B cell (primary cell): ENCODE results near the gene LRRK2. TPM values are rescaled to one million over a fixed set of nuclear protein-coding genes. Genes with fewer than 3 reads are reported as not detected.

Experiments used
- ATAC-seq: fragments of 200-7000 bp; cut with Tn5 transposase; one replicate; pipeline ENCODE4 v1.10.0; 2021; ENCODE audit warnings: low read depth, mild to moderate bottlenecking, moderate number of reproducible peaks, moderate library complexity
- CTCF ChIA-PET: fragments of 350-600 bp; sonication (Branson Sonifier 250); formaldehyde crosslinking; loops from one replicate; lab custom pipeline; 2021; ENCODE audit warnings: antibody characterized with exemption, inconsistent platforms; lab: Charles Lee
- POLR2A ChIA-PET: fragments of 350-600 bp; sonication (Branson Sonifier 250); formaldehyde crosslinking; loops from one replicate; lab custom pipeline; 2021; ENCODE audit warnings: antibody characterized with exemption; lab: Charles Lee
- DNase-seq: peaks from one replicate; pipeline ENCODE4 v3.0.0; 2013
- H2AFZ ChIP-seq: 2 replicates; pipeline ENCODE4 v1.6.1; 2012; ENCODE audit warnings: mild to moderate bottlenecking, low read depth, low read length; ENCODE audit not compliant: insufficient read depth, poor library complexity, severe bottlenecking
- H3K27ac ChIP-seq, 2 donors: 1 replicate in 1 of 2; 2 replicates in 1 of 2; pipeline ENCODE4 v1.5.1; 2012 to 2013; ENCODE audit warnings: low read length in 2 of 2, mild to moderate bottlenecking in 2 of 2, moderate library complexity in 1 of 2
- H3K27me3 ChIP-seq, 4 experiments: fragments of 200-600 bp in 1 of 4; sonication (generic) in 1 of 4; replicated peaks in 1 of 4; 1 replicate in 2 of 4; 2 replicates in 2 of 4; pipeline versions ENCODE4 v1.6.1 to v1.7.0; 2013 to 2016; ENCODE audit warnings: low read length in 3 of 4, mild to moderate bottlenecking in 2 of 4, mixed read lengths in 1 of 4, moderate library complexity in 1 of 4; ENCODE audit not compliant: insufficient read depth in 4 of 4, control insufficient read depth in 3 of 4; ENCODE audit errors: control extremely low read depth in 1 of 4
- H3K36me3 ChIP-seq, 2 experiments: replicated peaks in 1 of 2; 1 replicate in 1 of 2; 2 replicates in 1 of 2; pipeline versions ENCODE4 v1.6.1 to v1.7.1; 2013; ENCODE audit warnings: low read length in 1 of 2; ENCODE audit not compliant: insufficient read depth in 2 of 2, control insufficient read depth in 1 of 2; ENCODE audit errors: control extremely low read depth in 1 of 2, extremely low read depth in 1 of 2
- H3K4me1 ChIP-seq, 2 donors: fragments of 200-600 bp in 1 of 2; sonication (generic) in 1 of 2; 1 replicate in 1 of 2; 2 replicates in 1 of 2; pipeline versions ENCODE4 v1.5.1 to v1.6.1; 2013 to 2017; ENCODE audit warnings: low read length in 2 of 2; ENCODE audit not compliant: control insufficient read depth in 2 of 2, insufficient read depth in 2 of 2
- H3K4me2 ChIP-seq: replicated peaks from 2 replicates; pipeline ENCODE3; 2012; ENCODE audit warnings: mild to moderate bottlenecking, low read depth, low read length; ENCODE audit not compliant: poor library complexity, severe bottlenecking
- H3K4me3 ChIP-seq, 5 experiments: fragments of 200-600 bp in 1 of 5; sonication (generic) in 1 of 5; 1 replicate in 3 of 5; 2 replicates in 2 of 5; pipeline versions ENCODE4 v1.5.1 to v1.7.0; 2011 to 2016; ENCODE audit warnings: low read length in 4 of 5, mild to moderate bottlenecking in 4 of 5, low read depth in 2 of 5, control low read depth in 1 of 5, moderate library complexity in 1 of 5; ENCODE audit not compliant: insufficient read depth in 1 of 5; ENCODE audit errors: control extremely low read depth in 1 of 5, extremely low read depth in 1 of 5
- H3K79me2 ChIP-seq: fragments of 200-600 bp; sonication (generic); one replicate; pipeline ENCODE4 v1.6.0; 2016; ENCODE audit warnings: low read length; ENCODE audit not compliant: control insufficient read depth, insufficient read depth
- H3K9ac ChIP-seq: fragments of 200-600 bp; sonication (generic); 2 replicates; pipeline ENCODE4 v1.6.1; 2017; ENCODE audit warnings: mild to moderate bottlenecking, low read length, moderate library complexity
- H3K9me3 ChIP-seq, 3 donors: one replicate each; pipeline versions ENCODE4 v1.6.1 to v1.7.1; 2013; ENCODE audit warnings: low read length in 2 of 3; ENCODE audit not compliant: control insufficient read depth in 2 of 3, insufficient read depth in 1 of 3; ENCODE audit errors: control extremely low read depth in 1 of 3
- H4K20me1 ChIP-seq: 2 replicates; pipeline ENCODE4 v1.6.0; 2012; ENCODE audit warnings: mild to moderate bottlenecking, low read length; ENCODE audit not compliant: insufficient read depth, control insufficient read depth, poor library complexity, severe bottlenecking
- H3K27ac Mint-ChIP-seq: one replicate; pipeline ENCODE4 v1.8.0; 2021; ENCODE audit warnings: mixed read lengths
- H3K27me3 Mint-ChIP-seq: one replicate; pipeline ENCODE4 v1.8.0; 2021; ENCODE audit warnings: mixed read lengths
- H3K4me1 Mint-ChIP-seq: one replicate; pipeline ENCODE4 v1.8.0; 2021; ENCODE audit warnings: mixed read lengths
- H3K4me3 Mint-ChIP-seq: one replicate; pipeline ENCODE4 v1.8.0; 2021; ENCODE audit warnings: mixed read lengths
- H3K9me3 Mint-ChIP-seq: one replicate; pipeline ENCODE4 v1.8.0; 2022; ENCODE audit warnings: mixed read lengths; ENCODE audit not compliant: insufficient read depth
- EZH2 ChIP-seq: IDR thresholded peaks from 2 replicates; pipeline ENCODE4 v1.6.1; 2012; ENCODE audit warnings: borderline replicate concordance, low read depth, mild to moderate bottlenecking, moderate library complexity, low read length; ENCODE audit not compliant: insufficient read depth, poor library complexity, severe bottlenecking
- WGBS: methylation state at CpG from one replicate; pipeline ENCODE4 v1.1.5; 2013; ENCODE audit warnings: missing lambda C conversion rate; ENCODE audit not compliant: insufficient coverage; 5-methylcytosine and 5-hydroxymethylcytosine counted together
- intact Hi-C: fragments of 100-400 bp; cut with micrococcal nuclease; formaldehyde crosslinking; loops from one replicate; pipeline ENCODE4 v1.10.0; 2022
- polyA plus RNA-seq: library from polyadenylated mRNA; depleted of rRNA; stranded (reverse); fragments of >200 nt; gene quantifications from 2 replicates; pipeline ENCODE4 v1.2.3, GENCODE V29; 2012
- total RNA-seq, 2 donors: library from RNA; stranded (reverse); fragments of 120-200 nt in 1 of 2; gene quantifications; 1 replicate in 1 of 2; 2 replicates in 1 of 2; pipeline versions ENCODE4 v1.2.3 to v1.2.4, GENCODE V29; 2013 to 2022
- TF ChIP-seq, protein P1 (sequence below): fragments of 200-600 bp; IDR thresholded peaks from one replicate; pipeline ENCODE4 v1.8.0; 2022; ENCODE audit warnings: antibody characterized with exemption, mild to moderate bottlenecking

The LRRK2 gene
- total and polyA plus RNA-seq, 2 donors (not counting 1 experiment from before 2014, with no cell fraction given), result 14.1 to 60.2 TPM

DNA sequence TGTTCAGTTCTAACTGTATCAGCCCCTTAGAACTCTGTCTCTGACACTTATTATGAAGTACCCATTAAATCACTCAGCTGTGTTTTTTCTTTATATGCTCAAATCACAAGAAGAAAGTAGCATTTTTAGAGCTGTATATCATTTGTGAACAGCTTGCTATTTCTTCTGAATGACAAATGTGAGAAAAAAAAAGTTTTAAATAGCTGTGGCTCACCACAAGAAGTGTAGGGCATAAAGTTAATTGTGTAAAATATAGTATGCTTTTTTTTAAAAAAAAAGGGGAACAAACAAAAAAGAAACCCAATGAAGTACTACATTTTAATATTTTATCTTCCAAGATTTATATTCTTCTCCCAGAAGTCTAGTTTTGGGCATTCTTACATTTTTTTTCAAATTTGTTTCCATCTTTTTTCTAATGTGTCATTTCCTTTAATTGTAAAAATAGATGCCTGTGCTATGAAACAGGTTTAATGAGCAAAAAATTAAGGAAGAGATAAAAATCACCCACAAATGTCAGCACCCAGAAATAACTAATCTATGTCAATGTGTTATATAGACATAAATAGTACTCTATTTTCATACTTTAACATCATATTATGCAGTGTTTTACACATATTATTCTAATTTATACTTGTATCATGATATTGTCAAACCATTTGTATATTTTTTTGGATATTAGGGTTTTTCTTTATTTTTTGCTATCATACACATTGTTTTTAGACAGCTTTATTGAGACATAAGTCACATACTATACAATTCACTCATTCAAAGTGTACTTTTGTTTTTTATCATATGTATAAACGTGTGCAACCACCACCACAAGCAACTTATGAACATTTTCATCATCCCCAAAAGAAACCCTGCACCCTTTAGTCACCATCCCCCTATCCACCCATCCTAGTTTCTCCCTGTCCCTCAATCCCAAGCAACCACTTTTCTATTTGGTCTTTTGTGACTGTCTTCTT is 22.4 kb upstream of the LRRK2 start:
- intact Hi-C loops, result loop anchor here (1.0 kb wide), 1 partner anchor 10 kb away; no protein-coding TSS in a partner anchor
- no peaks in the 10 kb centered on the region for H3K36me3 ChIP-seq
- H3K4me1 ChIP-seq, result peaks cover 6 to 15% of the 10 kb centered on the region in 2 donors
- TF ChIP-seq EZH2, result no peak
- TF ChIP-seq, protein P1, sequence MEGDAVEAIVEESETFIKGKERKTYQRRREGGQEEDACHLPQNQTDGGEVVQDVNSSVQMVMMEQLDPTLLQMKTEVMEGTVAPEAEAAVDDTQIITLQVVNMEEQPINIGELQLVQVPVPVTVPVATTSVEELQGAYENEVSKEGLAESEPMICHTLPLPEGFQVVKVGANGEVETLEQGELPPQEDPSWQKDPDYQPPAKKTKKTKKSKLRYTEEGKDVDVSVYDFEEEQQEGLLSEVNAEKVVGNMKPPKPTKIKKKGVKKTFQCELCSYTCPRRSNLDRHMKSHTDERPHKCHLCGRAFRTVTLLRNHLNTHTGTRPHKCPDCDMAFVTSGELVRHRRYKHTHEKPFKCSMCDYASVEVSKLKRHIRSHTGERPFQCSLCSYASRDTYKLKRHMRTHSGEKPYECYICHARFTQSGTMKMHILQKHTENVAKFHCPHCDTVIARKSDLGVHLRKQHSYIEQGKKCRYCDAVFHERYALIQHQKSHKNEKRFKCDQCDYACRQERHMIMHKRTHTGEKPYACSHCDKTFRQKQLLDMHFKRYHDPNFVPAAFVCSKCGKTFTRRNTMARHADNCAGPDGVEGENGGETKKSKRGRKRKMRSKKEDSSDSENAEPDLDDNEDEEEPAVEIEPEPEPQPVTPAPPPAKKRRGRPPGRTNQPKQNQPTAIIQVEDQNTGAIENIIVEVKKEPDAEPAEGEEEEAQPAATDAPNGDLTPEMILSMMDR, result no peak
- H3K9ac ChIP-seq, result peak overlapping the region; percentile 19
- peak; percentile 24 for ATAC-seq
- H3K9me3 ChIP-seq, result peaks cover 0 to 5% (median 0%) of the 10 kb centered on the region in 3 donors
- DNase-seq, result peak; percentile 40
- WGBS, result no CpG with 5 or more reads among the region's 1 CpG
- peak overlapping the region in 1 of 5 experiments; percentile 30 for H3K4me3 ChIP-seq
- Mint-ChIP-seq H3K9me3 (no peaks in the 10 kb centered on the region), H3K27me3 (no peaks in the 10 kb centered on the region), H3K27ac (peak overlapping the region; percentile 59), H3K4me3 (peak overlapping the region; percentile 48), H3K4me1 (peaks cover 24% of the 10 kb centered on the region)
- H3K79me2 ChIP-seq, result no peaks in the 10 kb centered on the region
- no peaks in the 10 kb centered on the region for H4K20me1 ChIP-seq
- H3K4me2 ChIP-seq, result peak overlapping the region; percentile 56
- H2AFZ ChIP-seq, result peak overlapping the region; percentile 20
- H3K27me3 ChIP-seq, result no peaks in the 10 kb centered on the region
- ChIA-PET POLR2A (interaction anchor here (1.9 kb wide), 1 partner anchor 22 kb away, joined by 7 read pairs; the partner anchor contains the start of gene LRRK2), CTCF (interaction anchor here (1.1 to 2.9 kb wide), 2 partner anchors 22 to 49 kb away, joined by 7 to 11 read pairs; partner anchors contain the start of gene LRRK2)
- peak overlapping the region; percentile 4 to 62 for H3K27ac ChIP-seq
